GM21367 (cell line): ENCODE data around the gene SYF2.

ENCODE experiments used
- ATAC-seq: cut with Tn5 transposase; IDR thresholded peaks from one replicate; pipeline ENCODE4 v1.9.1; 2021; ENCODE audit not compliant: unreplicated experiment

The SYF2 gene

DNA sequence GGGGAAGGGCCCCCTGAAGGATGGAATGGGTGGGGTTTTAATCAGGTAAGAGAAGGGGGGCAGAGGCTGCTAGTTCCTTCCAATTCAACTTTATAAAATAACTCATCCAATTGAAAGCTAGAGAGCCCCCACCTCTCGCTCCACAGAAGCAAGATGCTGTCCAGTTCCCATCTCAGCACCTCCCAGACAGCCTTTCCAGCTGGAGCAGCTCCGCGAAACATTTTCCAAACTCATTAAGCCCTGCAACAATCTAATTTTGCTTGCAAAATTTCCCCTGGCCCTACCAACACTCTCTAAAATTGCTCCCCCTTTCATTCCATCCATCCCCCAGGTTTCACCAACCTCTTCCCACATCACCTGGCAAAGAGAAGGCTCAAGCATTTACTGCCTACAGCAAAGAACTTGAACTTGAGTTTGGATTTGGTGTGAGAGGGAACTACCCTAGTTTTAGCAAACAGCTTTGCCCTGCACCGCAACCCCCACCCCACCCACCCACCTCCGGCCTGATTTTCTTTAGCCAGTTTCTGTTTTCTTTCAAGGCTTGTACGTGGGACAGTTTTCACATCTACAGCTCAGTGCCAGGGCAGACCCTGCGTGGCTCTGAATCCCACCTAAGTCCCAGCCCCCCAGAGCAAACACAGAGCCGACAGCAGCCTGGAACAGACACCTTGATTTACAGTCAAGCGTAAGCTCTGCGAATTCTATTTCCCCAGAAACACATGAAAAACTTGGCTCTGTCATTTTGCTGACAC lies 46.7 kb downstream of the SYF2 start:
- no peak for ATAC-seq

- no peak for ATAC-seq
These were observed 48.1 kb downstream of the SYF2 start for GRCh38 chr1:25184001-25184762.

DNA sequence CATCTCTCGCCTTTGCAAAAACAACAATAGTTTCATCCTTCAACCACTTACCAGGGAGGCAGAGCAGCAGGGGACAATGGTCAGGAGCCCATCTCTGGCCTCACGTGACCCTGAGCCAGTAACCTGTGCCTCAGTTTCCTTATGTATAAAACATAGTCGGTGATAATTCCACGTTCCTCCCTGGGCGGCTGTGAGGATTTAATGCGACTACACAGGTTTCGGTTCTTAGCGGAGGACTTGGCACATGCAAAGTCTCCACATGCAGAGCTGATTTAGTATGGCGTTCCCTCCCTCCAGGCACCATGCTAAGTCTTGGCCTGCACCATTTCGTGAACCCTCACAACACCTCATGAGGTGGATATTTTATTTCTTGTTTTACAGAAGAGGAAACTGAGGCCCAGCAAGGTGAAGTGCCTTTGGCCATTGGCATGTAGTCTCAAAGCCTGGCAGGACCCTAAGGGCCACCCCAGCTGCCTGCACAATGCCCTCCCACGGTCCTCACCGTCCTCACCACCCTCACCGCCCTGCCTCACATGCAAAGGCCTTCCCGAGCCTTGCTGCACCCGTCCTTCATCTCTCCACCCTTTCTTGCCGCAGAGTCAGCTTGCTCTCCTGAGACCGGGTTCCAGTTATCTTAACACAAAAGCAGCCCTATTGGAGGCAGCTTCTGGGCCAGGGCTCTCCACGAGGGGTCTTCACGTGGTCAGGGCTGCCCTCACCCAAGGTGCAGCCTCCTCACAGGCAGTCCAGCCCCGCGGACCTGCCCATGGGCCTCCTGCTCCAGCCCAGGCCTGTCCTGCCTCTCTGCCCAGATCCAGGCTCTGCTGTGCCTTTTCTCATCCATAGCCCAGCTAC lies 48.9 kb downstream of the SYF2 start:
- ATAC-seq: no peak

DNA sequence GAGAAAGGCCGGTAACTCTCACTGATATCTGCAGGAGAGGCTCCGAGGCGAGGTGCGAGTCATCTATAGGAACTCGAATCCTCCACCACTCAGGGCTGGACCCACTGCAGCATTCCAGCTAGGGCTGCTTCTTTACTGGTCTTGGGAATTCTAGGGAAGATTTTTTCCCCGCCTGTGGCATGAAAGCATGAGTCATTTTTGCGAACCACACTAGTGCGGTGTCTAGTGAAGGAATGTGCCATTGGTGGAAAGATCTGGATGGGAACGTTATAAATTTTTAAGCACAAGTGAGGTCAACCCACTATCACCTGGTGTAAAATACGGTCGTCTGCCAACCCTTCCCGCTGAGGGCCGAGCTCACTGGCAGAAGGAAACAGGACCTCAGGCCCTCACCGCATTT lies 49.7 kb downstream of the SYF2 start:
- ATAC-seq: no peak

- no peak for ATAC-seq
These were observed 51.3 kb downstream of the SYF2 start for GRCh38 chr1:25180996-25181395.

DNA sequence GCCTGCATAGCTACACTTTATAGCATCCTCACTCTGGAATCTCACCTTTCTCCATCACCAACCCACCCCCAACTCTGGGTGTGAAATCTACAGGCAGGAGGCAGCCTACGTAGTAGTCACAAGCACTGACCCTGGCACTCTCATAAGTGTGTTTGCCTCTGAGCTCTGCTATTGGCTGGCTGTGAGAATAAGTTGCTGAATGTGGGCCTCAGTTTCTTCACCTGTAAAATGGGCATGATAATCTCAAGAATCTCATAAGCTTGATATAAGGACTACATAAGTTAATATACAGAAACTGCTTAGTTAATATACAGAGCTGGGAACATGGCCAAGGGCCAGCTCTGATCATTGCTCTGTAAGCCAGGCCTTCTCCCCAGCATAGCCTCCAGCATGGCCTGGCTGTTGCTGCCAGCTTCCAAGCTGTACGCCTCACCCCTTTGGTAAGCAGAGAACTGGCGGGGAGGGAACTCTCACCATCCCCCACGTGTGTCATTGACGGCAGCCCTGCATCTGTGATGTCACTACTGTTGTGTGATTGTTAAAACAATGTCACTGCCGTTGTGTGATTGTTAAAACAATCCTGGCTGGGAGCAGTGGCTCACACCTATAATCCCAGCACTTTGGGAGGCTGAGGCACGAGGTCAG lies 53.3 kb downstream of the SYF2 start:
- no peak for ATAC-seq

DNA sequence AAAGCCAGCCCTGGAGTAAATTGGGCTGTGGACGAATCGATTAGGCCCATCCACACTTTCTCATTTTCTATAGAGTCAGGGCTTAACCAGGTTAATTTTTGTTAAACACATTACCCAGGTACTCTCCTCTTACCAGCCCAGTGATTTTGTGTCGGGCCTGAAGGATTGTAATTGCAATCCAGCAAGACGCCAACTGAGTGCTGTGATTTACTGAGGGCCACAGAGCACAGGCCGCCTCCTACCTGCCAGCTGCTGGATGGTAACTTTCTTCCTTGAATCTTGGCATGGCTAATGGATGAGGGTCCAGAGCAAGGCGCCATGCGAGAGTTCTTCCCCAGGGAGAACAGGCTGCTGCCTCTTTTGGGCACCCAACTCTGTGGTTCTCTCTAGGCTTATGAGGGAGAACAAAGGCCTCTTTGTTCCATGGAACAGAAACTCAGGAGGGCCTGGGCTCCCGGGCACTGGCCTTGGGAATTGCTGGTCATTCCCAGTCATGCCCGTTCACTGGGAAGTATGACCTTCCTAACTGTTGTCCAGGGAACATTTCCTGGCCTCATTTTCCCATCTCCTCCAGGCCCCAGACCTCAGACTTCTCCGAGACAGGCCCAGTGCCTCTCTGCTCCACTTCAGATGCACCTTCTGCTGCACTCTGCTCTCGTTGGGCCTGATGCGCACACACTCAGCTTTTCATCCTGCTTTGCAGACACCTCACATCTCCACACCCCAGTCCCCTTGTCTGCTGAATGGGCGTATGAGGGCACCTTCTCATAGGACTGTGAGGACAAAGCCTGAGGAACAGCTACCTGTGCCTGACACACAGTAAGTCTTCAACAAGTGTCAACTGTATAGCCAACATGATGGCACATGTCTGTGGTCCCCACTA lies 57.3 kb downstream of the SYF2 start:
- no peak for ATAC-seq

- ATAC-seq: no peak
These were observed 58.0 kb downstream of the SYF2 start for GRCh38 chr1:25174363-25174729.

GRCh38 chr1:25173809-25174340 lies 58.4 kb downstream of the SYF2 start:
- no peak for ATAC-seq
